Midbrain (tissue), 1 donor: Measurements from ENCODE around the gene TNN.
"Not testable (repeated sequence)": the region's sequence is repeated elsewhere in the genome, so short reads cannot be mapped to it uniquely, and the experiment has no call there.

Experiments used
- DNase-seq: peaks from one replicate; lab custom pipeline; 2025; lab: John Stamatoyannopoulos, UW

The TNN gene

DNA sequence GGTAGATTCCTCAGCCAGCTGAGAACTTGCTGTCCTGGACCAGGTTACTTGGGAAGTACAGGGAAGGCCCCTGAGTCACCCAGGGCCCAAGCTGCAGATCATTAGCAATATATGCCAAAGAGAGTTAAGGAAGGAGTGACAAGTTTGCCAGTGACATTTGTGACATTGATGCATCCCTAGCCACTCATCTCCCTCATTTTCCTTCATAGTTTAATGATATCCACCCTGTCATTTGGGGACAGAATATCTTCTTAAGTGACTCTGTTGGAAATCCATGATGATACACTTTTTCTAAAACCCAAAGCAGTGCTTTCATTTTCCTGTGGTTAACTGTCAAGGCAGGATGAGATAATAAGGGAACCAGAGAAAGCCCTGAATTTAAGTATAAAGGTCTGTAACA lies 3.2 kb downstream of the TNN start:
- DNase-seq: no peak

DNA sequence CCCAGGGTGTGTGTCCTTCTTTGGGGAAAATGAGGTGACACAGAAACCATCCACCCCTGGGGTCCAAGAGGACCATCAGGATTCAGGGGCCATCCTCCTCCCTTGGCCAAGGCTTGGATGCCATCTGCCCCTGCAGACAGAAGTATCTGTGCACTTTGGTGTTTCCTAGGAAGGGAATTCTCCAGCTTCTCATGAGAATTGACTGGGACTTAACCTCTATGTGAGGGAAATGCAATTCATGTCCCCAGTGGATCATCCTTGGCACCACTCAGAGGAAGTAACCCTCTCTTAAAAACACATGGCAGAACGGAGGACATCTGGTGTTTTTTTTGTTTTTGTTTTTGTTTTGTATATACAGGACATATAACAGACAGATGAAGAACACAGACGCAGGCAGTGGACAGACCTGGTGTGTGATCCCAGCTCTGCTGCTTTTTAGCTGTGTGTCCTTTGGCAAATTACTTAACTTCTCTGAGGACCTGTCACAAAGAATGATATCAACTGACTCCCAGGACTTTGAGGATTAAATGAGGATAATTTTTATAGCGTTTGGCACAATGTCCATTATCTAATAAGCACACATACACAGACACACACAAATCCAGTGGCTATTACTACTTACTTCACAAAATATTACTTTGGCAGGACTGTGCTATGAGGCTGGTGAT lies 3.8 kb downstream of the TNN start:
- no peak for DNase-seq

DNA sequence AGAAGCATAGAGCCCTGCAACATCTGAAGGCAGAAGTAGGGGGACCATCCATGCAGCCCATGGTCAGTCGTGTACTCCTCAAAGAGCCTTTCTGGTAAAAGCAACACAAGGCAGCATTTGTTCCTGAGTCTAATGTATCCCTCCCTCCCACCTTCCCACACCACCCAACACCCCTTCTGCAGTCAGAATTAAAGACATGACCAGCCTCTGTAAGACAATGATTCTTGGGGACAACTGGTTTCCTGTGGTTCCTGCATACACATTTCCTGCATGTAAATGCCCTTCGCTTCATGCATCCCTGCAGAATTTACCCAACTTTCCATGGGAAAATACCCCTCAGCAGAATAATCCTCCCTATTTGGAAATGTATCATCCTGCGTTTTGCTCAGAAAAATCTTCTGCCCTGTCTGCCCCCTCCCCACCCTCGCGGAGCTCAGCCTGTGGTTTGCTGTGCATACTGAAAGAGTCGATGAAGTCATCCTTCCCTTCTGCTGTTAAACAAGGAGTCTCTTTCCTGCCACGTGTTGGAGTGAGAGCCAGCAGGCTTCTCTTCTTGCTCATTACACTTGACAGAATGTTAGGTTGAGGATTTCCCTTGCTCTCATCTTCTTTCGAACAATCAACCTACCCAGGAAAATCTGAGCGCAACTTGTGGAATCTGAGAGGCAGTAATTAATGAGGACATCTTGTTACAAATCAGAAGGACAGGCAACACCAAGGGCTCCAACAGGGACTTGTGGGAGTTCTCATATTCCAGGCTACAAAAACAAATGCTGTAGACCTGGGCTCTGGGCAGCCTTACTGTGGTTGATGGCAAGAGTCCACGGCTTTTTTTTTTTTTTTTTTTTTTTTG lies 4.7 kb downstream of the TNN start:
- DNase-seq: no peak

DNA sequence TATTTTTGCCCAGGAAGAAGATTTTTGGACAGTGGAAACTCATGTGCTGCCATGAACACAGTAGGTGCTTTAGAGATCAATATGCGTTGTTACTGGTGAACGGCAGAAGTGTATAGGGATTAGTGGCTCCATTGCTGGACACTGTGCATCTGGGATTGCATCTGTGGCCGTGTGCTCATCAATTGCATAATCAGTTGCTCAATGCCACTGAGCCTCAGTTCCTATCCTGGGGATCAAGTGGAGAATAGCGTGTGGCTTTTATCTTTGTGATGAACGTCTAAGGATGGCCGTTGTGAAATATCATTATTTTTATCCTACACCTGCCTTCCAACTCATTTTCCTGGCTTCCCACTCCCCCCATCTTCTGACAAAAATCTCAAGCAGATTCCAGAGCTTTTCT lies 5.4 kb downstream of the TNN start:
- DNase-seq: no peak

DNA sequence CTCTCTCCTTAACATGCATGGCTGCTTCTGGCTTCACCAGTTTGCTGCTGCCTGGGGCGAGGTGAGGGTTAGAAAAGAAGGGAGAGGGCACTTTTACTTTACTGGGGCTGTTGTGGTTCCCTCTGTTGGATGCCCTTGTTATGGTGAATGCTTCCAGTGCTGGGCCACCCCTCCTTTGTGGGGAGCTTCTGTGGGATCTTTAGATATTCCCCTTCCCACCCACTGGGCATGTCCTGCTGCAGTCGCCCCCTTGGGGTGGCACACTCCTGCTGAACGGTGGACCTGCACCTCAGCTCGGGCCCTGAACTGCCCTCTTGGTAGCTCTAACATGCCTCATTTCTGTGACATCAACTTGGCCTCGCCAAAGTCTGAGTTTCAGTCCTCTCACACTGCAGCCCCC lies 6.0 kb downstream of the TNN start:
- DNase-seq: no peak

DNA sequence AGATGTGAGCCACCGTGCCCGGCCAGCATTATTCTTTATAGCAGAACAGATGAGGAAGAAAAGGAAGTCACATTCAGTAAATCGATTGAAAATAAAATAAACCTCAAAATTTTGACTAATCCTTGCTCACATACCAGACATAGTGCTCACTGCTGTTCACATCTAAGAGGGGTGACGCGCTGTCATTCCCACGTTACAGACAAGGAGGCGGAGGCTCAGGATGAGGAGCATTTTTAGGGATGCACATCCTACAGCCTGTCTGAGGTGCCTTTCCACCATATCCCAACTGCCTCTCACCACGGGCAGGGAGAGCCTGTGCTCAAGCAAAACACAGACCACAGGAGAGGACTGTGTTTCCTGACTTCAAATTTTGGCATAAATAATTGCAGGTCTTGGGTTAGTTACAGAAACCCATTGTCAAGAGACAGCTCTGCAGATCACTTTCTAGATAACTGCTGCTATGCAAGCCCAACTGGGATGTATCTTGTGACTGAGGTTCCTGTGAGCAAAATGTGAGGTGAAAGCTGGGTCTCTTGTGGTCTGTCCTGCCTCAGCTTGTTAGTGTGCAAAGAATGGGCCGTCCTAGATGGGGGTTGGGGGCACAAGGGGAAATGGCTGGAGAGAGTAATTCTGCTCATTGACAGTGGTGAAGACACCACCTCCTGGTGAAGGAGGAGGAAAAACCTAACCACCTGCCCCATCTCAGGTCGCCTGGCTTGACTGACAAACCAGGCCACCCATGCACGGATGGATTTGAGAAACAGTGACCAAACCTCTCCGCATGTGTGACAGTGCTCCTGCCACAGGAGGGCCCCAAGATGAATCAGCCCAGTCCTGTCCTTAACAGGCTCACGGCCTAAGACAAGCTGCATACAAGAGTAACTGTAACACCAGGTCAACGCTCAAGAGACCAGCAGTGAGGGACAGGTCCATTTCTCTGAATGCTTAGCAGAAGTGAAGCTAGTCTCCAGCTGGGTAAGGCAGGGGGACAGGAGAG lies 8.2 kb downstream of the TNN start:
- DNase-seq: no peak

DNA sequence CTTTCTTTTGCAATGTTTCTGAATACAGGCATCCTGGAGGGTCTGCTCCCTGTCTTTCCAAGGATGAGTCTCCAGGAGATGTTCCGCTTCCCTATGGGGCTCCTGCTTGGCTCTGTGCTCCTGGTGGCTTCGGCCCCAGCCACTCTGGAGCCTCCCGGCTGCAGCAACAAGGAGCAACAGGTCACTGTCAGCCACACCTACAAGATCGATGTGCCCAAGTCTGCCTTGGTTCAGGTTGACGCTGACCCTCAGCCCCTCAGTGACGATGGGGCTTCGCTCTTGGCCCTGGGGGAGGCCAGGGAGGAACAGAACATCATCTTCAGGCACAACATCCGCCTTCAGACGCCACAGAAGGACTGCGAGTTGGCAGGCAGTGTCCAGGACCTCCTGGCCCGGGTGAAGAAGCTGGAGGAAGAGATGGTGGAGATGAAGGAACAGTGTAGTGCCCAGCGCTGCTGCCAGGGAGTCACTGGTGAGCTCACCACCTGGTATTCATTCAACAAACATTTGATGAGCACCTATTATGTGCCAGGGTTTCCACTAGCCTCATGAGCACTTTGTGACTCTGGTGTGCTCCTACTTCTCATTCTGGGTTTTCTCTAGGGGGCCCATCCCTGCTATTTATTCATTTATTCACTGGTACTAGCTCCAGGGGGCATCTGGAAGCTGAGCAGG lies 9.9 kb downstream of the TNN start:
- DNase-seq: no peak

DNA sequence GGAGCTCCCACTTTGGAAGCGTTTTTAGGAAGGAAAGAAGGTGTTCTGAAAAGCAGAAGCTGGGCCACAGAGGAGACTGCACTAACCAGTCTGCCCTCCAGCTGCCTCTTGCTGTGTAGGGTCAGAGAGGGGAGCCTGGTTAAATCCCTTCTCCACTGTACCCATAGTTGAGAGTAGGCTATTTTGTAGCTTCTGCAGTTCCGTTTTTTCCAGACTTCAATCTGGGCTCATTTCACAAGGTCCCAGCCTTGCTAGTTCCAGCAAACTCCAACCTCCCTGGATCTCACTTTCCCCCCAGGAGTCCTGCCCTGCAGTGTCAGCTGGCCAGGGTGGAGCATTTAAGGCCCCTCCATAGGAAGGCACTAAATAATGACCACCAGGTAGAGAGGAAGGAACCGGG lies 11.0 kb downstream of the TNN start:
- no peak for DNase-seq

DNA sequence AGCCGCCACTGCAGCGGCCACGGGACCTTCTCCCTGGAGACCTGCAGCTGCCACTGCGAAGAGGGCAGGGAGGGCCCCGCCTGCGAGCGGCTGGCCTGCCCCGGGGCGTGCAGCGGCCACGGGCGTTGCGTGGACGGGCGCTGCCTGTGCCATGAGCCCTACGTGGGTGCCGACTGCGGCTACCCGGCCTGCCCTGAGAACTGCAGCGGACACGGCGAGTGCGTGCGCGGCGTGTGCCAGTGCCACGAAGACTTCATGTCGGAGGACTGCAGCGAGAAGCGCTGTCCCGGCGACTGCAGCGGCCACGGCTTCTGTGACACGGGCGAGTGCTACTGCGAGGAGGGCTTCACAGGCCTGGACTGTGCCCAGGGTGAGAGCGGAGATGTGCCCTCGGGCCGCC lies 11.7 kb downstream of the TNN start:
- DNase-seq: no peak

DNA sequence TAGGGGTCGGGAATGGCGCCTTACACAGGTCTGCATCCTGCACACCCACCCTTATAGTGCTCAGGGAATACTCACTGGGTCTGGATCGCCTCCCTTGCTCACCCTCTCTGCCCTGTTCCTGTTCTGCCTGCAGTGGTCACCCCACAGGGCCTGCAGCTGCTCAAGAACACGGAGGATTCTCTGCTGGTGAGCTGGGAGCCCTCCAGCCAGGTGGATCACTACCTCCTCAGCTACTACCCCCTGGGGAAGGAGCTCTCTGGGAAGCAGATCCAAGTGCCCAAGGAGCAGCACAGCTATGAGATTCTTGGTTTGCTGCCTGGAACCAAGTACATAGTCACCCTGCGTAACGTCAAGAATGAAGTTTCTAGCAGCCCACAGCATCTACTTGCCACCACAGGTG lies 12.4 kb downstream of the TNN start:
- DNase-seq: no peak

DNA sequence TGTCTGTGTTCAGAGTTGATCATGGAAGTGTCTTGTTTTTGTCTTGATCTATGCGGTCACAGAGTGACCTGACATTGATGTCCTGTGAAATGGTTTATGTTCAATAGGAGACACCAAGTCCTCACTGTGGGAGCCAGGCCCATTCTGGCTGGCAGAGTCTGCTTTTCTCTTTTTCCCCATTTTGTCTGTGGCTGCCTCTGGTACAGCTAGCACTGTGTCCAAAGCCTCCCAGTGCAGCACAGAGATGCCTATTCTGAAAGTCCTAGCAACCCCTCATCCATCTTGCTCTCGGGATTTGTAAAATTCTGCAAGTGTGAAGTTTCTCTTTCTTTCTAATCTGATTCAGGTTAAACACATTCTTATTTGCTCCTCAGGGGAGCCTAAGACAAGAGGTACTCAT lies 14.3 kb downstream of the TNN start:
- no peak for DNase-seq

DNA sequence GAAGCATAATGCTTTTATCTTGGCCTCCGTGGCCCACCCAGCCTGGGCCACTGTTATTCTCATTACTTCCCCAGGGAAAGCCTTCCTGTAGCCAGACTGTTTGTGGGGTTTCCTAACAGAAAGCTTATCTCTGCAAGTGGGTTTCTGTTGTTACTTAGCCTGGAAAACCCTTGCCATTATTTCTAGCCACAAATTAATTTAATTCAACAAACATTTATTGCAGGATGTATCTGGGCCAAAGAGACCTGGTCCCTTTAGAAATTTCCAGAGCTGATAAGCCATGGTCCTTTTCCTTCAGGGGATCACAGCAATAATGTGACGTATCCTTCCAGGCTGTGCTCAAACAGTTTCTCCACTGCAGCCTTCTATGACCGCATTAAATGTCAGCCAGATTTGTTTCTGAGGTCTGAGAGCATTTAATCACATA lies 20.9 kb downstream of the TNN start:
- no peak for DNase-seq

DNA sequence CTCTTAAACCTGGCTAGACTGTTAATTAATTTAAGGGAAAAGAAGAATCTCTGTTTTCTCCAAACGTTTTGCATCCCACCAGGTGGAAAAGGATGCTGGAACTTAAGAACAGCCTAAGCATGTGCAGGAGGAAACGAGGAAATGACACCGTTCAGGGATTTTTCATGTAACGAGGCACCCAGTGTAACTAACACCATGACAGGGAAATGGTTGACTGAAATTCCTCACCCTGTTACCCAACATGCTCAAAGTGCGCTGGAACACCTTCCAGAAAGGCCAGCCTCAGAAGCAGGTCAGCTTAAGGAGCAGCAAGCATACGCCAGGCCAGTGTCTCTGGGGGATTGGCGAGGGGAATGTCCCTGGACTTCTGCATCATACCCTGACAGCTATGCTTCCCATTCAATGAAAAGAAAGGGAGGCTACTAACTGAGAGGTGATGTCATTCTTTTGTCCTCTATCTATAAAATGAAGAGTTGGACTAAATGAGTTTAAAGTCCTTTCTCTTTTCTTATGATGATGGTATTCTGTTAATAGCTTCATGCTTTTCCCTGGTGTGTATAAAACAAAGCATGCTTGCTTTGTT lies 21.6 kb downstream of the TNN start:
- no peak for DNase-seq

DNA sequence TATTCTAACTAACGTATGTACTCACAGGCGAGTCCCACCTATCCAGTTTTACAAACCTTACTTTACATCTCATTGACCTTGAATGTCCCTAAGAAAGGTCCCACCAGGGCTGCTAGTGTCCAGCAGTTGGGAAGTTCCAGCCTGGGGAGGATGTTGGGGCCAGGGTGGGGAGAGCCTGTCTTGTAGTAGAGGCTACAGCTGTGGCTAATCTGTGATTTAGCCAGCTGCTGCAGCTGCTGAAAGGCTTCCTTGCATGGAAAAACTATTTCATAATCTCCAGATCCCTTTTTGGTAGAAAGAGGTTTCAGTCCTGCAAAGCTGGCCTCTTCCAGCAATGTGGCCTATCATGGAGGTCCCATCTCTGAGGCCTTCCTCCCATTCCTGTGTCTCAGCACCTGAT lies 23.1 kb downstream of the TNN start:
- DNase-seq: no peak

DNA sequence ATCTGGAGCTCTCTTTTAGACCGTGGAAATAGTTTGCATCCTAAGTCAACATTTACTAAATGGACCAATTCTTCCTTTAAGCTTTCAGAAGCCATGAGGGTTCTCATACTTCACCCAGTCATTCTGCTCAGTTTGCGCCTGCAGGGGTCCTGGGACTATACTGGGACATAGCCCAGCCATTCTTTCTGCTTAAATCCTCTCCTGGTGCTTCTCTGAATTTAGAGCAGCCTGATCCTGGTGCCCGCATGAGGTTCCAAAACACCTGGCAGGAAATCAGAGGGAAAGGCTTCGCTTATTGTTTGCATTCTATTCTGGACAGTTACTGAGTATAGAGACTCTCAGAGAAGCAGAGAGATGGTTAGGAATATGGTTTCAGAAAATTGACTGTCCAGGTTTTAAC lies 27.0 kb downstream of the TNN start:
- no peak for DNase-seq

DNA sequence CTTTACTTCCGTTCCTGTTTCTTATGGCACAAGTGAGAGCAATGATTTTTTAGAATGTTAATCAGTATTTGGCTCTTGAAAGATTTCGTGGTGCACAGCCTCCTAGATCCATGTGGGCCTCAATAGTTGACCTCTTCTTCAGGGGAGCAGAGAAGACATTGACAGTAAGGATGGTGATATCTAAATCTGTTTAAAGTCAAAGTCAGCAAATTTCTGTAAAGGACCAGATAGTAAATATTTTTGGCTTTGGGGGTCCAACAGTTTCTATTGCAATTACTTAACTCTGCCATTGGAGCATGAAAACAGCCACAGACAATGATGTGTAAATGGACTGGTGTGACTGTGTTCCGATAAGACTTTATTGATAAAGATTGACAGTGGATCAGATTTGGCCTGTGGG lies 27.4 kb downstream of the TNN start:
- no peak for DNase-seq

DNA sequence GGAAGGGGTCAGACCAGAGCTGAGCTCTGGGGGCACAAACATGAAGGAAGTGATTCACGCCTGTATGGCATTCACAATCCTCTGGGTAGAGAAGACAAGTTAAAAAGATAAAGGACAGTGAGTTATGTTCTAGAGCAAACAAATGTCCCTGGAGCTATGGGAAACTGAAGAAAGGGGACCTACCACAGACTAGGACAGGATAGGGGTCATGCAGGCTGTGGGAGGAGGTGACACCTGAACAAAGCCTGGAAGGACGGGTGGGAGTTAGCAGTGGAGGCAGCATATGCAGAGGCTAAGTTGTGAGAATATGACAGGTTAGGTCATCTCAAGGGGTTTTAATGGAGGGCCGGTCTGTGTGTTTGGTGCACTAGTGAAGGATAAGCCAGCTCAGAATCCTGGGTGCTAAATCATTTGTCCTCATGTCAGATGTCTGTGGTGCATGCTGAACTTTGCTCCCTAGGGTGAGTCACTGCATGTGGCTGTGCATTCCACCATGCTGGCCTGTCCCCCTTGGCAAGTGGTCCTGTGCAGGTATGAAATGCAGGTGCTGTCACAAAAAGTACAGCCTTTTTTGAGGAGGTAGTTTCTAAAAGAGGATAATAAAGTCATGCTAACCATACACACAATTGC lies 28.5 kb downstream of the TNN start:
- DNase-seq: no peak

DNA sequence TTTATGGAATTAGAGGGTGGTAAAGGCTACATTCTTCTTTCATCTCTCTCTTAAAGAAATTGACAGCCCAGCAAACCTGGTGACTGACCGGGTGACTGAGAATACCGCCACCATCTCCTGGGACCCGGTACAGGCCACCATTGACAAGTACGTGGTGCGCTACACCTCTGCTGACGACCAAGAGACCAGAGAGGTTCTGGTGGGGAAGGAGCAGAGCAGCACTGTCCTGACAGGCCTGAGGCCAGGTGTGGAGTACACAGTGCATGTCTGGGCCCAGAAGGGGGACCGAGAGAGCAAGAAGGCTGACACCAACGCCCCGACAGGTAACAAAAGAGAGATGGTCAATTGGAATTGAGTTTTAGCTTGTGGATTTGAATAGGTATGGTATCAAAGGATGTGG lies 29.7 kb downstream of the TNN start:
- DNase-seq: no peak

DNA sequence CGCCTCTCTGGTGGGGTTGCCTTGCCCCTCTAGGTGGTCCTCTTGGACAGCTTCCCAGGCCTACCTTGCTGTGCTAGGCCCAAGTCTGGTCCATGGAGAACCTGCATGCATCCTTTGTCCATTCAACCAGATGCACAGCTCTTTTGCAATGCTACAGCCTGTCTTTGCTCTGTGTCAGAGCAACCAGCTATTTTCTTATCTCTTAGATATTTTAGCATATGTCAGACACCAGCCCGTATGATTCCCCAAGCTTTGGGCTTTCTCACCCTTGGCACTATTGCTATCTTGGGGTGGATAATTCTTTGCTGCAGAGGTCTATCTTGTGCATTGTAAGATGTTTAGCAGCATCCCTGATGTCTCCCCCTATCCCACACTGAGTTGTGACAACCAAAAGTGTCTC lies 32.3 kb downstream of the TNN start:
- DNase-seq: no peak

DNA sequence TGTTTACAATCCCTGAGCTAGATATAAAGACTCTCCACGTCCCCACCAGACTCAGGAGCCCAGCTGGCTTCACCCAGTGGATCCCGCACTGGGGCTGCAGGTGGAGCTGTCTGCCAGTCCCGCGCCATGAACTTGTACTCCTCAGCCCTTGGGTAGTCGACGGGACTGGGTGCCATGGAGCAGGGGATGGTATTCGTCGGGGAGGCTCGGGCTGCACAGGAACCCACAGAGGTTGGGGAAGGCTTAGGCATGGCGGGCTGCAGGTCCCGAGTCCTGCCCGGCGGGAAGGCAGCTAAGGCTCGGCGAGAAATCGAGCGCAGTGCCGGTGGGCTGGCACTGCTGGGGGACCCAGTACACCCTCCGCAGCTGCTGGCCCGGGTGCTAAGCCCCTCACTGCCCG lies 34.5 kb downstream of the TNN start:
- not testable (repeated sequence) for DNase-seq

DNA sequence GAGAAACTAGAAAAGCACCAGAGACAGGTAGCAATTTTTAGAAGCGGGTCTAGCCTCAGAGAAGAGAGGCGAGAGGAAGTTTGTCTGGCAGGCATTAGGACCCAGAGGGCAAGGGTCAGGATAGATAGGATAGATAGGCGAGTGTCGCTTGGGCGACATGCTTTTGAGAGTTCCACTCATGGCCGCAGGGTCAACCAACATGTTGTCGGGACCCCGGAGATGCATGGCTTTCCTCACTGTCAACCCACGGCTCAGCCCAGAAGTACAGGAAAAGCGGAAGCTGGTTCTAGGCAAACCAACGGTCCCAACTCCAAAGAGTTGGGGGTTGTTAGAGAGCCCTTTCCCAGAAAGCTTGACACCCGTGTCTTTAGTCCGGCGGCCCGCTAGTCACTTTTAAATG lies 38.9 kb downstream of the TNN start:
- not testable (repeated sequence) for DNase-seq
